ENCODE measurements around the gene MANSC1.

DNA sequence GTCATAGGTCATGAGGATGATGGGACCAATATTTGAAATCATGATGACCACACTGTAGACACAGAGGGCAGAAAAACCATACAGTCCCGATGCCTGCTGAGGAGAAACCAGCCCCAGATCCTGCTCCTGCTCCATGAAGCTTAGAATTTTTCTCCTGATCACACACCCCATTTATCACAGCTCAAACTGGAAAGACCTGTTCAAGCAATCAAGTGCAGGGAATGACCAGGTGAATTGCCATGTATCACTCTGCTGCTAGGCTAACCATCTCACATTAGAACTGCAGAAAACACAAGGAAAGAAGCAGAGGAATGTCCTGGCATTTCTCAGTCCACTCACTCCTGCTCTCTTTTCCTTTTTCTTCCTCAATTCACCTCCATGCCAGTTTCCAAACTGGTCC lies 18.1 kb downstream of the MANSC1 start:
- TF ChIP-seq, protein P1, sequence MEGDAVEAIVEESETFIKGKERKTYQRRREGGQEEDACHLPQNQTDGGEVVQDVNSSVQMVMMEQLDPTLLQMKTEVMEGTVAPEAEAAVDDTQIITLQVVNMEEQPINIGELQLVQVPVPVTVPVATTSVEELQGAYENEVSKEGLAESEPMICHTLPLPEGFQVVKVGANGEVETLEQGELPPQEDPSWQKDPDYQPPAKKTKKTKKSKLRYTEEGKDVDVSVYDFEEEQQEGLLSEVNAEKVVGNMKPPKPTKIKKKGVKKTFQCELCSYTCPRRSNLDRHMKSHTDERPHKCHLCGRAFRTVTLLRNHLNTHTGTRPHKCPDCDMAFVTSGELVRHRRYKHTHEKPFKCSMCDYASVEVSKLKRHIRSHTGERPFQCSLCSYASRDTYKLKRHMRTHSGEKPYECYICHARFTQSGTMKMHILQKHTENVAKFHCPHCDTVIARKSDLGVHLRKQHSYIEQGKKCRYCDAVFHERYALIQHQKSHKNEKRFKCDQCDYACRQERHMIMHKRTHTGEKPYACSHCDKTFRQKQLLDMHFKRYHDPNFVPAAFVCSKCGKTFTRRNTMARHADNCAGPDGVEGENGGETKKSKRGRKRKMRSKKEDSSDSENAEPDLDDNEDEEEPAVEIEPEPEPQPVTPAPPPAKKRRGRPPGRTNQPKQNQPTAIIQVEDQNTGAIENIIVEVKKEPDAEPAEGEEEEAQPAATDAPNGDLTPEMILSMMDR (IDR thresholded peaks at IDR 0.05) = no peak
- TF ChIP-seq POLR2A (IDR thresholded peaks at IDR 0.05) = no peak
